Immature natural killer cell (primary cell): ENCODE results near the gene NKX2-1. TPM values are rescaled to one million over a fixed set of nuclear protein-coding genes. Genes with fewer than 3 reads are reported as not detected.
"Not testable (repeated sequence)": the region's sequence is repeated elsewhere in the genome, so short reads cannot be mapped to it uniquely, and the experiment has no call there.

Source experiments
- DNase-seq, 3 donors: peaks; one replicate each; pipeline ENCODE4 v3.0.0; 2022; ENCODE audit warnings: mixed read lengths in 1 of 3
- H3K27ac Mint-ChIP-seq, 6 donors: one replicate each; pipeline ENCODE4 v1.8.0; 2020; ENCODE audit warnings: mixed read lengths in 6 of 6, mild to moderate bottlenecking in 5 of 6, inconsistent platforms in 4 of 6, moderate library complexity in 3 of 6
- H3K27me3 Mint-ChIP-seq, 3 donors: one replicate each; pipeline ENCODE4 v1.8.0; 2020 to 2021; ENCODE audit warnings: low read depth in 3 of 3, mild to moderate bottlenecking in 3 of 3, mixed read lengths in 3 of 3, moderate library complexity in 3 of 3, inconsistent platforms in 1 of 3
- H3K36me3 Mint-ChIP-seq, 3 donors: one replicate each; pipeline ENCODE4 v1.8.0; 2020; ENCODE audit warnings: mixed read lengths in 3 of 3, inconsistent platforms in 2 of 3, mild to moderate bottlenecking in 2 of 3
- H3K4me1 Mint-ChIP-seq, 2 donors: one replicate each; pipeline ENCODE4 v1.8.0; 2020; ENCODE audit warnings: inconsistent platforms in 2 of 2, mild to moderate bottlenecking in 2 of 2, mixed read lengths in 2 of 2, moderate library complexity in 1 of 2
- H3K4me3 Mint-ChIP-seq, 5 donors: one replicate each; pipeline ENCODE4 v1.8.0; 2020; ENCODE audit warnings: mild to moderate bottlenecking in 5 of 5, mixed read lengths in 5 of 5, inconsistent platforms in 3 of 5, moderate library complexity in 3 of 5
- H3K9me3 Mint-ChIP-seq, 6 donors: one replicate each; pipeline ENCODE4 v1.8.0; 2020; ENCODE audit warnings: mild to moderate bottlenecking in 6 of 6, mixed read lengths in 6 of 6, inconsistent platforms in 4 of 6, moderate library complexity in 3 of 6
- polyA plus RNA-seq, 3 donors: library from polyadenylated mRNA; unstranded; fragments of 300-500 nt; fragmentation: Illumina TruSeq; gene quantifications; one replicate each; pipeline ENCODE4 v1.2.3, GENCODE V29; 2021

The NKX2-1 gene
- polyA plus RNA-seq, 3 donors from 2014 or later = not detected

GRCh38 chr14:36479344-36479743, 40.7 kb downstream of the NKX2-1 start:
- Mint-ChIP-seq H3K27ac (no peak overlapping the region), H3K4me1 (no peaks in the 10 kb centered on the region), H3K4me3 (no peak overlapping the region), H3K27me3 (peaks cover 0 to 5% (median 0%) of the 10 kb centered on the region in 3 donors), H3K36me3 (no peaks in the 10 kb centered on the region), H3K9me3 (peaks cover 0 to 10% (median 1%) of the 10 kb centered on the region in 6 donors)
- DNase-seq = no peak

- Mint-ChIP-seq H3K4me1 (no peaks in the 10 kb centered on the region), H3K36me3 (no peaks in the 10 kb centered on the region), H3K27me3 (peaks cover 0 to 5% (median 0%) of the 10 kb centered on the region in 3 donors), H3K27ac (no peak overlapping the region), H3K4me3 (no peak overlapping the region), H3K9me3 (peaks cover 0 to 10% (median under 1%) of the 10 kb centered on the region in 6 donors)
- no peak for DNase-seq
Measured at GRCh38 chr14:36478782-36479181, 41.2 kb downstream of the NKX2-1 start.

GRCh38 chr14:36477266-36477665, 42.8 kb downstream of the NKX2-1 start:
- no peak for DNase-seq
- Mint-ChIP-seq H3K4me3 (no peak overlapping the region), H3K9me3 (peaks cover 0 to 4% (median 0%) of the 10 kb centered on the region in 6 donors), H3K4me1 (no peaks in the 10 kb centered on the region), H3K27me3 (peaks cover 0 to 5% (median 0%) of the 10 kb centered on the region in 3 donors), H3K27ac (peak overlapping the region in 1 of 6 donors; percentile 26), H3K36me3 (no peaks in the 10 kb centered on the region)

- not testable (repeated sequence) for DNase-seq, H3K9me3 Mint-ChIP-seq, H3K27me3 Mint-ChIP-seq, H3K27ac Mint-ChIP-seq, H3K4me3 Mint-ChIP-seq, H3K36me3 Mint-ChIP-seq, H3K4me1 Mint-ChIP-seq
Measured at GRCh38 chr14:36476061-36476460, 44.0 kb downstream of the NKX2-1 start.

- no peaks in the 10 kb centered on the region for H3K36me3 Mint-ChIP-seq
- no peaks in the 10 kb centered on the region for H3K4me1 Mint-ChIP-seq
- H3K27me3 Mint-ChIP-seq = peaks cover 0 to 1% (median 0%) of the 10 kb centered on the region in 3 donors
- H3K9me3 Mint-ChIP-seq = peaks cover 0 to 2% (median 0%) of the 10 kb centered on the region in 6 donors
- H3K27ac Mint-ChIP-seq = no peak overlapping the region
- no peak overlapping the region for H3K4me3 Mint-ChIP-seq
- no peak for DNase-seq
Measured at GRCh38 chr14:36474593-36474992, 45.4 kb downstream of the NKX2-1 start.

GRCh38 chr14:36471431-36471830, 48.6 kb downstream of the NKX2-1 start:
- H3K36me3 Mint-ChIP-seq = no peaks in the 10 kb centered on the region
- H3K27ac Mint-ChIP-seq = no peak overlapping the region
- H3K27me3 Mint-ChIP-seq = peaks cover 0 to 1% (median 0%) of the 10 kb centered on the region in 3 donors
- peaks cover 0 to 2% (median 0%) of the 10 kb centered on the region in 6 donors for H3K9me3 Mint-ChIP-seq
- no peak for DNase-seq
- H3K4me1 Mint-ChIP-seq = no peaks in the 10 kb centered on the region
- no peak overlapping the region for H3K4me3 Mint-ChIP-seq

- Mint-ChIP-seq H3K9me3 (peaks cover 0 to 8% (median 2%) of the 10 kb centered on the region in 6 donors), H3K36me3 (no peaks in the 10 kb centered on the region), H3K27me3 (peaks cover 0 to 3% (median 1%) of the 10 kb centered on the region in 3 donors), H3K4me3 (no peak overlapping the region), H3K4me1 (no peaks in the 10 kb centered on the region), H3K27ac (no peak overlapping the region)
- no peak for DNase-seq
Measured at GRCh38 chr14:36467332-36467731, 52.7 kb downstream of the NKX2-1 start.

Other genes with a start within 250 kb of the NKX2-1 start
- 10 to 100 TPM in 2 of 3 donors, 1 to 10 TPM in 1; 7.4 to 14.9 (median 10.4) TPM for gene MBIP, start 199.6 kb downstream of the NKX2-1 start, polyA plus RNA-seq
- not detected for gene NKX2-8, start 62.4 kb upstream of the NKX2-1 start, polyA plus RNA-seq
- under 1 TPM in 1 of 3 donors, not detected in 2; 0.07 TPM for gene PAX9, start 141.6 kb upstream of the NKX2-1 start, polyA plus RNA-seq